Endometrial microvascular endothelial cells (primary cell): ENCODE measurements around the gene CEP104. TPM values are rescaled to one million over a fixed set of nuclear protein-coding genes. Genes with fewer than 3 reads are reported as not detected.

Source experiments
- in situ Hi-C: cut with HindIII; loops from 2 replicates; pipeline ENCODE4 v1.10.0; 2017; ENCODE audit warnings: low sequenced_read_pairs, low pct_unique_long_range_greater_than_20kb; ENCODE audit errors: inconsistent ontology term
- total RNA-seq: library from RNA; depleted of rRNA; stranded (reverse); fragments of >200 nt; gene quantifications from one replicate; pipeline ENCODE4 v1.2.3, GENCODE V29; 2015; ENCODE audit errors: inconsistent ontology term

Gene CEP104
- total RNA-seq, 1 donor from 2014 or later: 25.3 TPM

GRCh38 chr1:3787745-3788605, 69.0 kb downstream of the CEP104 start:
- in situ Hi-C loops: no loop called here

- in situ Hi-C loops: no loop called here
Observed at GRCh38 chr1:3787349-3787715, 69.7 kb downstream of the CEP104 start.

GRCh38 chr1:3786468-3787348, 70.3 kb downstream of the CEP104 start:
- in situ Hi-C loops: no loop called here

- in situ Hi-C loops: no loop called here
Observed at GRCh38 chr1:3785456-3786157, 71.4 kb downstream of the CEP104 start.

GRCh38 chr1:3785045-3785444, 72.0 kb downstream of the CEP104 start:
- in situ Hi-C loops: no loop called here

- in situ Hi-C loops: no loop called here
Observed at GRCh38 chr1:3783651-3784474, 73.1 kb downstream of the CEP104 start.

- in situ Hi-C loops: no loop called here
Observed at GRCh38 chr1:3780901-3781300, 76.1 kb downstream of the CEP104 start.

GRCh38 chr1:3779912-3780416, 77.0 kb downstream of the CEP104 start:
- in situ Hi-C loops: no loop called here

GRCh38 chr1:3779265-3779911, 77.6 kb downstream of the CEP104 start:
- in situ Hi-C loops: no loop called here

- in situ Hi-C loops: no loop called here
Observed at GRCh38 chr1:3778590-3779264, 78.3 kb downstream of the CEP104 start.

GRCh38 chr1:3777647-3778589, 79.1 kb downstream of the CEP104 start:
- in situ Hi-C loops: no loop called here

GRCh38 chr1:3777078-3777547, 79.9 kb downstream of the CEP104 start:
- in situ Hi-C loops: no loop called here

- in situ Hi-C loops: no loop called here
Observed at GRCh38 chr1:3776231-3776961, 80.6 kb downstream of the CEP104 start.

- in situ Hi-C loops: no loop called here
Observed at GRCh38 chr1:3775490-3776230, 81.4 kb downstream of the CEP104 start.

- in situ Hi-C loops: no loop called here
Observed at GRCh38 chr1:3774946-3775489, 82.0 kb downstream of the CEP104 start.
